Tibial nerve (tissue), 4 donors: Measurements from ENCODE around the gene KCTD16. TPM values are rescaled to one million over a fixed set of nuclear protein-coding genes. Genes with fewer than 3 reads are reported as not detected.

Experiments
- DNase-seq, 2 donors: peaks; one replicate each; pipeline ENCODE4 v3.0.0-alpha.2; 2019; ENCODE audit warnings: low spot score in 2 of 2
- H3K27ac ChIP-seq, 4 donors: fragments of 200-600 bp; sonication (generic) in 3 of 4; one replicate each; pipeline ENCODE4 v1.5.1; 2017 to 2019; ENCODE audit warnings: mild to moderate bottlenecking in 1 of 4
- H3K27me3 ChIP-seq, 2 donors: fragments of 200-600 bp; sonication (generic) in 1 of 2; one replicate each; pipeline versions ENCODE4 v1.5.1 to v1.6.0; 2017 to 2019
- H3K36me3 ChIP-seq, 3 donors: fragments of 200-600 bp; sonication (generic); one replicate each; pipeline ENCODE4 v1.5.1; 2018 to 2019
- H3K4me1 ChIP-seq, 4 donors: fragments of 200-600 bp; sonication (generic) in 3 of 4; one replicate each; pipeline ENCODE4 v1.5.1; 2017 to 2019
- H3K4me3 ChIP-seq, 4 donors: fragments of 200-600 bp; sonication (generic) in 3 of 4; one replicate each; pipeline ENCODE4 v1.5.1; 2017 to 2019; ENCODE audit warnings: mild to moderate bottlenecking in 1 of 4, moderate library complexity in 1 of 4
- H3K9me3 ChIP-seq, 4 donors: fragments of 200-600 bp; sonication (generic) in 3 of 4; one replicate each; pipeline ENCODE4 v1.5.1; 2017 to 2019
- EP300 ChIP-seq, 2 donors: sonication (generic); formaldehyde crosslinking; IDR thresholded peaks; one replicate each; pipeline ENCODE4 v1.6.1; 2017; ENCODE audit warnings: antibody characterized with exemption in 2 of 2, mild to moderate bottlenecking in 1 of 2
- POLR2A ChIP-seq, 2 donors: fragments of 450-650 bp; IDR thresholded peaks; one replicate each; pipeline ENCODE4 v1.6.1; 2017; ENCODE audit warnings: antibody characterized with exemption in 2 of 2, mild to moderate bottlenecking in 2 of 2, moderate library complexity in 2 of 2
- WGBS, 2 donors: methylation state at CpG; one replicate each; pipeline ENCODE4 v1.1.5; 2018; 5-methylcytosine and 5-hydroxymethylcytosine counted together
- total RNA-seq, 4 donors: library from RNA; depleted of rRNA; stranded (reverse); fragments of >200 nt; gene quantifications; one replicate each; pipeline ENCODE4 v1.1.0, GENCODE V29; 2016
- TF ChIP-seq, protein P1 (sequence below), 5 experiments: fragments of 200-600 bp in 3 of 5; fragments of 450-650 bp in 2 of 5; sonication (generic) in 3 of 5; IDR thresholded peaks; one replicate each; pipeline ENCODE4 v1.5.1; 2016 to 2019; ENCODE audit warnings: antibody characterized with exemption in 5 of 5, mild to moderate bottlenecking in 3 of 5, moderate library complexity in 2 of 5

KCTD16 gene
- total RNA-seq, 4 donors from 2014 or later, result under 0.01 to 0.44 (median 0.41) TPM

DNA sequence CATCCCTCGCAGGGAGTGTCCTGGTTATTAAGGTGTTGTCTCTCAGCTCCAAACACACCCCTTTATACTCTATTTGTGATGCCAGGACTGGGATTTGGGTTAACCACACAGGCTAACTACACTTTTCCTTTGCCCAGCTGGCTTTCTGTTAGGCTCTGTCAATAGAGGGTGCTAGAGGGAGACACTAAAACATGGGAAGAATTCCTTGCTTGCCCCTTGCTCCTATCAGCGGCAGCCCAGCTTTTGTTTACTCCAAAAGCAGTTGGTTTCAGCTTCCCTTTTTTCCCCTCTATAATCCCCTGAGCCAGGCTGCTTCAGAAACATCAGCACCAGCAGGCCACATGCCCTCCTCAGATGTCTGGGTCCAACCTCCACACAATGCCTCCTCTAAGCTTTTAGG is 297.1 kb downstream of the KCTD16 start:
- peak in 1 of 2 donors; percentile 6 for DNase-seq
- no peaks in the 10 kb centered on the region for H3K27me3 ChIP-seq
- no peaks in the 10 kb centered on the region for H3K9me3 ChIP-seq
- TF ChIP-seq, protein P1, sequence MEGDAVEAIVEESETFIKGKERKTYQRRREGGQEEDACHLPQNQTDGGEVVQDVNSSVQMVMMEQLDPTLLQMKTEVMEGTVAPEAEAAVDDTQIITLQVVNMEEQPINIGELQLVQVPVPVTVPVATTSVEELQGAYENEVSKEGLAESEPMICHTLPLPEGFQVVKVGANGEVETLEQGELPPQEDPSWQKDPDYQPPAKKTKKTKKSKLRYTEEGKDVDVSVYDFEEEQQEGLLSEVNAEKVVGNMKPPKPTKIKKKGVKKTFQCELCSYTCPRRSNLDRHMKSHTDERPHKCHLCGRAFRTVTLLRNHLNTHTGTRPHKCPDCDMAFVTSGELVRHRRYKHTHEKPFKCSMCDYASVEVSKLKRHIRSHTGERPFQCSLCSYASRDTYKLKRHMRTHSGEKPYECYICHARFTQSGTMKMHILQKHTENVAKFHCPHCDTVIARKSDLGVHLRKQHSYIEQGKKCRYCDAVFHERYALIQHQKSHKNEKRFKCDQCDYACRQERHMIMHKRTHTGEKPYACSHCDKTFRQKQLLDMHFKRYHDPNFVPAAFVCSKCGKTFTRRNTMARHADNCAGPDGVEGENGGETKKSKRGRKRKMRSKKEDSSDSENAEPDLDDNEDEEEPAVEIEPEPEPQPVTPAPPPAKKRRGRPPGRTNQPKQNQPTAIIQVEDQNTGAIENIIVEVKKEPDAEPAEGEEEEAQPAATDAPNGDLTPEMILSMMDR (IDR thresholded peaks at IDR 0.05), result peak in 2 of 5 experiments; percentile 35 to 39
- TF ChIP-seq POLR2A (IDR thresholded peaks at IDR 0.05), result no peak
- H3K36me3 ChIP-seq, result no peaks in the 10 kb centered on the region
- 17 to 32% methylated on average over 2 of the region's 2 CpGs for WGBS, 2 donors
- no peak overlapping the region for H3K4me3 ChIP-seq
- peaks cover 0 to 9% (median 0%) of the 10 kb centered on the region in 4 donors for H3K4me1 ChIP-seq
- no peak overlapping the region for H3K27ac ChIP-seq

DNA sequence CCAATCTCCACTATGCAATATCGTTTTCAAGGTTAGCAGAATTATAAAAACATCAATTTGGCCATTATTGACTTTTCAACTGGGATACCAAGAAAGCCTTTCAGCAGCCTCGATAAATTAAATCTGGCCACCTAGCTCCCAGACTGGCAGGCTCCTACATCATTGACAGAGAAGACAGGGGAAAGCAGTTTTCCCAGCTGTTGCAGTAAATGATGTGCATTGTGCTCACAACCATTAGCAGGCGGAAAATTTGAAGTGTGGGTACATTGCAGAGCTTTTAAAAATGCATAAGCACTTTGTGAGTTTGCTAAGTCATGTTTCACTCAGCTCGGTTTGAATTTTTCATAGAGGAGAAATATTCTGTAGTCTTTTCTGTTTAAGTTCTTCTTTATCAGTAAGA is 297.9 kb downstream of the KCTD16 start:
- WGBS, 2 donors, result 37 to 41% methylated on average over 4 of the region's 4 CpGs
- no peak for TF ChIP-seq POLR2A (IDR thresholded peaks at IDR 0.05)
- TF ChIP-seq EP300 (IDR thresholded peaks at IDR 0.05), result no peak
- TF ChIP-seq, protein P1 (IDR thresholded peaks at IDR 0.05), result no peak
- no peak overlapping the region for H3K27ac ChIP-seq
- DNase-seq, result no peak
- H3K9me3 ChIP-seq, result no peaks in the 10 kb centered on the region
- peaks cover 0 to 9% (median 0%) of the 10 kb centered on the region in 4 donors for H3K4me1 ChIP-seq
- no peak overlapping the region for H3K4me3 ChIP-seq
- no peaks in the 10 kb centered on the region for H3K36me3 ChIP-seq
- H3K27me3 ChIP-seq, result no peaks in the 10 kb centered on the region

DNA sequence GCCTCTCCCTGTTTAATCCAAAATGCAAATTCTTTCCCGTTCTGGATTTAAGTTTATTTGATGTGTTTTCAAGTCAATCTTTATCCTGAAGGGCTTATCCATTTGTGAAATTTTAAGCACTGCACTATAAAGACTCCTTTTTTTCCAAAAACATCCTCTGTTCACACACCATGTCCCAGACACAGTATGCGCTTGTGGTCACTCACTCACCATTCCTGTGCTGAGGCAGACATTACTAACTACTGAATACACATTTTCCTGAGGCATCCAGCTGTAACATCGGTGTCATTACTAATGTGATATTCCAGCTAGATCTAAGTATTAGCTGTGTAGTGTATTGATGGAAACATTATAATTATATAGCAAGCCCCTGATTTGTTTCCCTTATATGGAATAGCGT is 298.4 kb downstream of the KCTD16 start:
- H3K9me3 ChIP-seq, result no peaks in the 10 kb centered on the region
- TF ChIP-seq EP300 (IDR thresholded peaks at IDR 0.05) (no peak), POLR2A (IDR thresholded peaks at IDR 0.05) (no peak)
- TF ChIP-seq, protein P1 (IDR thresholded peaks at IDR 0.05), result no peak
- H3K4me3 ChIP-seq, result no peak overlapping the region
- H3K27me3 ChIP-seq, result no peaks in the 10 kb centered on the region
- H3K27ac ChIP-seq, result no peak overlapping the region
- 62 to 70% methylated on average over 4 of the region's 4 CpGs for WGBS, 2 donors
- H3K36me3 ChIP-seq, result no peaks in the 10 kb centered on the region
- H3K4me1 ChIP-seq, result peaks cover 0 to 9% (median 0%) of the 10 kb centered on the region in 4 donors
- no peak for DNase-seq

DNA sequence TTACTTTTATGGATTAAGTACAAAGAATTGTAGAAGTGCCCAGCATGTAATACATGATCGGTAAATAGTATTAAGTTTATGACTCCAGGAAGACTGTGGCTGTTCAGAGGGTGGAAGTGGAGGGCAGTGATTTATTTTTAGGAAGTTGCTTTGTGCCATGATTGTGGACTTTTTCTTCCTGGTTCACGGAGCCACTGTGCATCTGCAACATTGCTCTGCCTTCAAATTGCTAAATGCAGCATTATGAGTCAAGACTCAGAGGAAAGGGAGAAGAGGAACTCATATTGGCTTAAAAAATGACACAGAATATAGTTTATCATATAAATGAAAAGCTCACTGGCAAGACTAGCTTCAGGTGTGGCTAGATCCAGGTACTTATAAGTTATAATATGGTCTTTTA is 301.5 kb downstream of the KCTD16 start:
- Histone ChIP-seq H3K4me1 (peaks cover 0 to 9% (median 0%) of the 10 kb centered on the region in 4 donors), H3K27ac (no peak overlapping the region), H3K27me3 (no peaks in the 10 kb centered on the region), H3K9me3 (no peaks in the 10 kb centered on the region), H3K36me3 (no peaks in the 10 kb centered on the region), H3K4me3 (no peak overlapping the region)
- TF ChIP-seq, protein P1 (IDR thresholded peaks at IDR 0.05), result no peak
- TF ChIP-seq POLR2A (IDR thresholded peaks at IDR 0.05) (no peak), EP300 (IDR thresholded peaks at IDR 0.05) (peak in 1 of 2 donors; percentile 43)
- 61 to 68% methylated on average over 2 of the region's 2 CpGs for WGBS, 2 donors
- DNase-seq, result no peak

DNA sequence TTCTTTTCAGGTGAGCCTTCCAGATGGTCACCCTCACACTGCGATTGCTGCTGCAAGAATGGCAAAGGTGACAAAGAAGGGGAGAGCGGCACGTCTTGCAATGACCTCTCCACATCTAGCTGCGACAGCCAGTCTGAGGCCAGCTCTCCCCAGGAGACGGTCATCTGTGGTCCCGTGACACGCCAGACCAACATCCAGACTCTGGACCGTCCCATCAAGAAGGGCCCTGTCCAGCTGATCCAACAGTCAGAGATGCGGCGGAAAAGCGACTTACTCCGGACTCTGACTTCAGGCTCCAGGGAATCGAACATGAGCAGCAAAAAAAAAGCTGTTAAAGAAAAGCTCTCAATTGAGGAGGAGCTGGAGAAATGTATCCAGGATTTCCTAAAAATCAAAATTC is 303.0 kb downstream of the KCTD16 start:
- DNase-seq, result no peak
- WGBS, 2 donors, result 83 to 87% methylated on average over 13 of the region's 13 CpGs
- H3K4me3 ChIP-seq, result no peak overlapping the region
- no peaks in the 10 kb centered on the region for H3K27me3 ChIP-seq
- H3K4me1 ChIP-seq, result no peaks in the 10 kb centered on the region
- H3K27ac ChIP-seq, result no peak overlapping the region
- no peaks in the 10 kb centered on the region for H3K9me3 ChIP-seq
- TF ChIP-seq EP300 (IDR thresholded peaks at IDR 0.05), result no peak
- H3K36me3 ChIP-seq, result no peaks in the 10 kb centered on the region

DNA sequence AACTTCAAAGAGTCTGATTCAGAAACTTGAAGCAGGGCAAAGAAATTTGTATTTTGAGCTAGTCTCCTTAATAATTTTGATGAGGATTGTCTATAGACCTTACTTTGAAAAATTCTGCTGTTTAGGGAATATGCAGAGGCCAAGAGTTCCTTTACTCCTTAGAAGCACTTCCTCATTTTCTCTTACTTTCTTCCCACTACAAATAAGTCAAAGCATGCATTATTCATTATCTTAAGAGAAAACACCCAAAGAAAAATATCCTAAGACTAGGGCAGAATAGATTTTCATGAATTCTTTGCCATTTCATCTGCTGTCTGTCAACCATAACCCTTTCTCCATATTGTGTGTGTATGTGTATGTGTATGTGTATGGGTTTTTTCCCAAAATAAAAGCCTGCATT is 307.9 kb downstream of the KCTD16 start:
- Histone ChIP-seq H3K27me3 (no peaks in the 10 kb centered on the region), H3K9me3 (no peaks in the 10 kb centered on the region), H3K4me1 (no peaks in the 10 kb centered on the region), H3K36me3 (no peaks in the 10 kb centered on the region), H3K4me3 (no peak overlapping the region), H3K27ac (no peak overlapping the region)
- no peak for DNase-seq
- TF ChIP-seq EP300 (IDR thresholded peaks at IDR 0.05) (no peak), POLR2A (IDR thresholded peaks at IDR 0.05) (no peak)
- TF ChIP-seq, protein P1 (IDR thresholded peaks at IDR 0.05), result no peak
